ENCODE measurements around the gene NAALADL2. TPM values are rescaled to one million over a fixed set of nuclear protein-coding genes. Genes with fewer than 3 reads are reported as not detected.

Gene NAALADL2
- total and polyA plus RNA-seq, 2 of the 13 experiments (the other 11 are each of a cell fraction or from before 2014, with no cell fraction given) = 0.08 TPM; not detected in 1

DNA sequence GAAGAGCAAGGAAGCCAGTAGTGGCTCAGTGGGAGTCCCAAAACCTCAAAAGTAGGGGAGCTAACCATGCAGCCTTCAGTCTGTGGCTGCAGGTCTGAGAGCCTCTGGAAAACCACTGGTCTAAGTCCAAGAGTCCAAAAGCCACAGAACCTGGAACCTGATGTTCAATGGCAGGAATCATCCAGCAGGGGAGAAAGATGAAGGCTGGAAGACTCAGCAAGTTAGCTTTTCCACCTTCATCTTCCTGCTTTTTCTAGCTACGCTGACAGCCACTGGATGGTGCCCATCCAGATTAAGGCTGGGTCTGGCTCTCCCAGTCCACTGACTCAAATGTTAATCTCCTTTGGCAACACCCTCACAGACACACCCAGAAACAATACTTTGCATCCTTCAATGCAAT, 626.3 kb downstream of the NAALADL2 start (continued):
- TF ChIP-seq SP2 (CRISPR knock-in tag; IDR thresholded peaks at IDR 0.05) (no peak), ZNF224 (CRISPR knock-in tag; IDR thresholded peaks at IDR 0.05) (no peak)

DNA sequence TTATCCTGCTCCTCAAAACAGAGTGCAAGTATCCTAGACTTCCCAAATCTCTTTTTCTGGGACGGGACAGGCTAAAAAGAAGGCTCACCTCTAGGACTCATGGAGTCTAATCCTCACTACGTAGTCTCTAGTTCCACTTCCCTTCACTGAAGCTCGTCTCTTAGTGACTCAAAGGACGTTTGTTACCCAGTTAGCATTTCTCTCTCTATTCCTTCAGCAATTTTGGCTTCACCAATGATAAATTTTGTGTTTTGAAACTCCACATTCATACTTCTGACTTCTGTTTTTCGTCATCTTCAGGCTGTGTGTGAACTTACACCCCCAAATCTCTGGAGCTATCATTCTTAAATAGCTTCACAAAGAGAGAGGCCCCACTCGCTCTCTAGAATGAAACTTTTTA, 627.1 kb downstream of the NAALADL2 start:
- no peak overlapping the region for H2AFZ ChIP-seq (ENCODE audit: low read length)
- WGBS (ENCODE audit: low lambda C conversion rate) = 8% methylated on average over 6 of the region's 6 CpGs

More for the DNA sequence above, 627.1 kb downstream of the NAALADL2 start:
- Histone ChIP-seq H3K79me2 (ENCODE audit: insufficient read depth, low read length) (no peaks in the 10 kb centered on the region), H3K9me3 (ENCODE audit: low read length) (peaks cover 27% of the 10 kb centered on the region), H3K36me3 (replicated peaks in 1 of 2; ENCODE audit: control insufficient read depth in 1 of 2, insufficient read depth in 2 of 2, low read length in 2 of 2) (no peaks in the 10 kb centered on the region), H4K20me1 (ENCODE audit: insufficient read depth, low read length) (no peaks in the 10 kb centered on the region), H3K4me1 (ENCODE audit: insufficient read depth, low read length) (no peaks in the 10 kb centered on the region), H3K27ac (ENCODE audit: extremely low read length, insufficient read depth, low read length) (no peak overlapping the region), H3K4me3 (replicated peaks in 1 of 3; ENCODE audit: insufficient read depth in 1 of 3, low read depth in 2 of 3, low read length in 3 of 3) (no peak overlapping the region), H3K4me2 (ENCODE audit: low read depth, low read length) (no peak overlapping the region), H3K9ac (ENCODE audit: insufficient read depth, low read depth, low read length) (no peak overlapping the region), H3K27me3 (ENCODE audit: control insufficient read depth in 1 of 2, insufficient read depth in 2 of 2, low read length in 2 of 2) (no peaks in the 10 kb centered on the region; a peak in 1 of 5 replicates)
- no TSS peak for BruUV-seq (replicated peaks)
- intact Hi-C loops (cut with micrococcal nuclease; ENCODE audit: unreplicated experiment) (no loop called here), in situ Hi-C loops (cut with HindIII; ENCODE audit: extremely low pct_ligation_motif_present, low pct_unique_long_range_greater_than_20kb) (no loop called here)
- ATAC-seq (no peak), DNase-seq (ENCODE audit: low spot score) (no peak), FAIRE-seq (no peak)
- CTCF ChIA-PET (ENCODE audit: low intra/inter-chr PET ratio, low total read pairs) = no interaction called here
- TF ChIP-seq, protein P1, sequence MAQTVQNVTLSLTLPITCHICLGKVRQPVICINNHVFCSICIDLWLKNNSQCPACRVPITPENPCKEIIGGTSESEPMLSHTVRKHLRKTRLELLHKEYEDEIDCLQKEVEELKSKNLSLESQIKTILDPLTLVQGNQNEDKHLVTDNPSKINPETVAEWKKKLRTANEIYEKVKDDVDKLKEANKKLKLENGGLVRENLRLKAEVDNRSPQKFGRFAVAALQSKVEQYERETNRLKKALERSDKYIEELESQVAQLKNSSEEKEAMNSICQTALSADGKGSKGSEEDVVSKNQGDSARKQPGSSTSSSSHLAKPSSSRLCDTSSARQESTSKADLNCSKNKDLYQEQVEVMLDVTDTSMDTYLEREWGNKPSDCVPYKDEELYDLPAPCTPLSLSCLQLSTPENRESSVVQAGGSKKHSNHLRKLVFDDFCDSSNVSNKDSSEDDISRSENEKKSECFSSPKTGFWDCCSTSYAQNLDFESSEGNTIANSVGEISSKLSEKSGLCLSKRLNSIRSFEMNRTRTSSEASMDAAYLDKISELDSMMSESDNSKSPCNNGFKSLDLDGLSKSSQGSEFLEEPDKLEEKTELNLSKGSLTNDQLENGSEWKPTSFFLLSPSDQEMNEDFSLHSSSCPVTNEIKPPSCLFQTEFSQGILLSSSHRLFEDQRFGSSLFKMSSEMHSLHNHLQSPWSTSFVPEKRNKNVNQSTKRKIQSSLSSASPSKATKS (CRISPR knock-in tag; IDR thresholded peaks at IDR 0.05) = no peak
- TF ChIP-seq ZNF569 (CRISPR knock-in tag; IDR thresholded peaks at IDR 0.05; ENCODE audit: borderline replicate concordance) (no peak), JUNB (CRISPR knock-in tag; IDR thresholded peaks at IDR 0.05; ENCODE audit: borderline replicate concordance) (no peak), ZNF17 (CRISPR knock-in tag; IDR thresholded peaks at IDR 0.05) (no peak), U2AF1 (optimal IDR thresholded peaks at IDR 0.05; ENCODE audit: low read depth, low read length) (no peak), NKX3-1 (CRISPR knock-in tag; IDR thresholded peaks at IDR 0.05) (no peak), MED8 (CRISPR knock-in tag; IDR thresholded peaks at IDR 0.05; ENCODE audit: insufficient replicate concordance) (no peak), DPF2 (CRISPR knock-in tag; IDR thresholded peaks at IDR 0.05; ENCODE audit: borderline replicate concordance, low read depth) (no peak), ZNF292 (CRISPR knock-in tag; IDR thresholded peaks at IDR 0.05; ENCODE audit: borderline replicate concordance, low read depth) (no peak), SETDB1 (CRISPR knock-in tag; IDR thresholded peaks at IDR 0.05; ENCODE audit: borderline replicate concordance) (no peak), ZSCAN20 (CRISPR knock-in tag; IDR thresholded peaks at IDR 0.05; ENCODE audit: borderline replicate concordance) (no peak), FOXO1 (CRISPR knock-in tag; IDR thresholded peaks at IDR 0.05) (no peak), ATF1 (CRISPR knock-in tag; IDR thresholded peaks at IDR 0.05) (no peak), PRMT3 (CRISPR knock-in tag; IDR thresholded peaks at IDR 0.05; ENCODE audit: borderline replicate concordance, low read depth) (no peak)
- TF ChIP-seq, protein P2, sequence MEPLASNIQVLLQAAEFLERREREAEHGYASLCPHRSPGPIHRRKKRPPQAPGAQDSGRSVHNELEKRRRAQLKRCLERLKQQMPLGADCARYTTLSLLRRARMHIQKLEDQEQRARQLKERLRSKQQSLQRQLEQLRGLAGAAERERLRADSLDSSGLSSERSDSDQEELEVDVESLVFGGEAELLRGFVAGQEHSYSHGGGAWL (CRISPR knock-in tag; IDR thresholded peaks at IDR 0.05) = no peak
- TF ChIP-seq, protein P3, sequence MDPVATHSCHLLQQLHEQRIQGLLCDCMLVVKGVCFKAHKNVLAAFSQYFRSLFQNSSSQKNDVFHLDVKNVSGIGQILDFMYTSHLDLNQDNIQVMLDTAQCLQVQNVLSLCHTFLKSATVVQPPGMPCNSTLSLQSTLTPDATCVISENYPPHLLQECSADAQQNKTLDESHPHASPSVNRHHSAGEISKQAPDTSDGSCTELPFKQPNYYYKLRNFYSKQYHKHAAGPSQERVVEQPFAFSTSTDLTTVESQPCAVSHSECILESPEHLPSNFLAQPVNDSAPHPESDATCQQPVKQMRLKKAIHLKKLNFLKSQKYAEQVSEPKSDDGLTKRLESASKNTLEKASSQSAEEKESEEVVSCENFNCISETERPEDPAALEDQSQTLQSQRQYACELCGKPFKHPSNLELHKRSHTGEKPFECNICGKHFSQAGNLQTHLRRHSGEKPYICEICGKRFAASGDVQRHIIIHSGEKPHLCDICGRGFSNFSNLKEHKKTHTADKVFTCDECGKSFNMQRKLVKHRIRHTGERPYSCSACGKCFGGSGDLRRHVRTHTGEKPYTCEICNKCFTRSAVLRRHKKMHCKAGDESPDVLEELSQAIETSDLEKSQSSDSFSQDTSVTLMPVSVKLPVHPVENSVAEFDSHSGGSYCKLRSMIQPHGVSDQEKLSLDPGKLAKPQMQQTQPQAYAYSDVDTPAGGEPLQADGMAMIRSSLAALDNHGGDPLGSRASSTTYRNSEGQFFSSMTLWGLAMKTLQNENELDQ (CRISPR knock-in tag; IDR thresholded peaks at IDR 0.05; ENCODE audit: borderline replicate concordance) = no peak
- POLR2A ChIA-PET = no interaction called here
